Measurements from ENCODE around the gene TROAP.
"Not testable (repeated sequence)": the region's sequence is repeated elsewhere in the genome, so short reads cannot be mapped to it uniquely, and the experiment has no call there.

The TROAP gene

DNA sequence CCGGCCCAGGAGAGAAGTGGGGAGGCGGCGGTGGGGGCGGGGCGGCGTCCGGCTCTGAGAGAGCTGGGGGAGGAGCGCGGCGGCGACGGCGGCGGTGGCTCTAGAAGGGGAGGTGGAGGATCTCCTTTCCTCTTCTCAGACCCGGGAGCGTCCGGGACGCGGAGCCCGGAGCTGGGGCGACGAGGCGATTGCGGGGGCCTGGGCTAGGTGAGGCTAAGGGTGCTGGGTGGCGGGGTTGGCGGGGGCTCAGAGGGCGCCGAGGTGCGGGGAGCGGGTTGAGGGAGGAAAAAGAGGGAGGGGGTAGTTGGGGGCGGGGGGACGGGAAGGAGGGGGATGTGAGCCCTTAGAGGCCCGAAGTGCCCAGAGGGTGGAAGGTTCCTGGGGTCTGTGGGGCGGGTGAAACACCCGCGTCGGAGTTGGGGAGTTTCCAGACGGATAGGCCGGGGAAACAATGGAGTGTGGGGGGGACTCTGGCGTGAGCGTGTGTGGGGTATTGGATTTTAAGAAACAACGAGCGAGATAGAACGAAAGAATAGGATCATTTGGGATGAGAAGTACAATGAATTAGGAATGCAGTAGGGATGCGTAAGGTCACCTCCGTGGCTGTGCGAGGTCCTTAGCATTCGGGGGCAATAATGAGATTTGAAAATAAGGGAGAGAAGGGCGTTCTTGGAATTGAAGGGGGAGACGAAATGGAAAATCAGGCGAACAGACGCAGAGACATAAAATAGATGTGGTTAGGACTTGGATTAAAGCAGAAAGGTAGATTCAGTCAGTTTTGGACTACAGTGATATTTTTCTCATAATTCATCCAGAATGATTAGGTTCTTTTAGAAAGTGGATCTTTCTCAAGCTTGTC is 44.6 kb downstream of the TROAP start, which contains the start of gene SPATS2:
SPATS2 (plus strand) TSS at position 82 of the 859 bp plus-strand sequence. CDS start 93,551 bp downstream, outside the sequence.
- no peak for DNase-seq (ENCODE audit: low spot score)

DNA sequence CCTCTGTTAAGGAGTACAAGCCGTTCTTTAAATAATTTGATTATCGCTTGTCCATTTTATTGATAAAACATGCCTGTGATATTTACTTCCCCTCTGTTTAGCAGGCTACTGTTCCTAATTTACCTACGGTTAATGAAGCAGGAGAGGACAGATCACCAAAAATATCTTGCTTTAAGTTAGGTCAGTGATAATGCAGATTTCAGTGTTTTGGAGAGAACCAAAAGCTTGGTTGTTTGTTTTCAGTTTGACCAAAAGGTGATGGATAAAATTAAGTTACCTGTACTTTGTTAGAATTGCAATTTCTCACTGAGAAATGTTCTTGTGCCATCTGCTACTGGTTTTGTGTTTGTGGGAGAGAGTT is 45.2 kb downstream of the TROAP start:
- DNase-seq (ENCODE audit: low spot score), result no peak

- peak; percentile 57 for DNase-seq (ENCODE audit: low spot score)
Measured at GRCh38 chr12:49369411-49370145, 46.5 kb downstream of the TROAP start.

DNA sequence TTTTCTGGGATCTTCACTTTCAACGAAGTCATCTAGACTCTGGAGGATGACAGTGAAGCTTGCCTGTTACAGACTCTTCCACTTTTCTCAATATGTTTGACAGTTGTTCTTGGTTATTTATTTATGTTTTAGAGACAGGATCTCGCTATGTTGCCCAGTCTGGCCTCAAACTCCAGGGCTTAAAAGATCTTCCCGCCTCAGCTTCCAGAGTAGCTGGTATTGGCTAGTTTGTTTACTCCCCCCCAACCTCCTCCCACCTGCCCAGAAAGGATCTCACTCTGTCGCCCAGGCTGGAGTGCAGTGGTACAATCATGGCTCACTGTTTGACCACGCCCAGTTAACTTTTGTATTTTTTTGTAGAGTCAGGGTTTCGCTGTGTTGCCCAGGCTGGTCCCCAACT is 47.5 kb downstream of the TROAP start:
- DNase-seq (ENCODE audit: low spot score), result no peak

DNA sequence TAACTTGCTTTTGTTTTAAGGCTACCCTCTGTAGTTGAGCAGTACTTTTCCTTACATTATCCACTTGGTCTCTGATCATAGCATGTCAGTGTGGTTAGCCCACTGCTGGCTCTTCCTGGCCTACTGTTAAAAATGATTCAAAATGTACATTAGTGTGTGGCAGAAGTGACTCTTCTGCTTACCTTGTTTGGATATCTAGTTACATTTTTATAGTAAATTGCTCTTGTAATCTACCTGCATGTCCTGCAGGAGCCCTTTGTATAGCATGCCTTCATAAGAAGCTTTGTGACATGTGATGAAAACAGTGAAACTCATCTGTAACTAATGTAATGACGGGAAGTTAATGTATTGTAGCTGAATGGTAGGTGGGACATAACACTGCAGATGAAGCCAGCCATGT is 52.4 kb downstream of the TROAP start:
- no peak for DNase-seq (ENCODE audit: low spot score)

GRCh38 chr12:49377386-49377785 is 54.3 kb downstream of the TROAP start:
- DNase-seq (ENCODE audit: low spot score), result no peak

DNA sequence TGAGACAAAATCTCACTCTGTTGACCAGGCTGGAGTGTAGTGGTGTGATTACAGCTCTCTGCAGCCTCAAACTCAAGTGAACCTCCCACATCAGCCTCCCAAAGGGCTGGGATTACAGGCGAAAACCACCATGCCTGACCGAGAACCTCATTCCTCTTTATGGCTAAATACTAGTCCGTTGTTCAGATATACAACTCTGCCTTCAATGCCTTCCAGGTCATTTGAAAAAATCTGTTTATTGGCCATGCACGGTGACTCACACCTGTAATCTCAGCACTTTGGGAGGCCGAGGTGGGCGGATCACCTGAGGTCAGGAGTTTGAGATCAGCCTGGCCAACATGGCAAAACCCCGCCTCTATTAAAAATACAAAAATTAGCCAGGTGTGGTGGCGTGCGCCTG is 57.1 kb downstream of the TROAP start:
- DNase-seq (ENCODE audit: low spot score), result not testable (repeated sequence)
